ENCODE results near the gene SLC7A5.
"Not testable (repeated sequence)": the region's sequence is repeated elsewhere in the genome, so short reads cannot be mapped to it uniquely, and the experiment has no call there.

SLC7A5 gene

GRCh38 chr16:87792205-87792565 is 77.1 kb downstream of the SLC7A5 start:
- Histone ChIP-seq H4K20me1 (ENCODE audit: insufficient read depth) (no peaks in the 10 kb centered on the region), H3K9ac (no peak overlapping the region), H3K4me1 (ENCODE audit: low read depth, poor library complexity, severe bottlenecking) (no peaks in the 10 kb centered on the region), H3K79me2 (ENCODE audit: insufficient read depth, low read depth) (no peaks in the 10 kb centered on the region), H3K27me3 (ENCODE audit: insufficient read depth, low read depth) (peaks cover 20% of the 10 kb centered on the region; the same call in 1 of the 2 replicates), H2AFZ (ENCODE audit: low read depth) (no peak overlapping the region), H3K4me2 (no peak overlapping the region), H3K36me3 (ENCODE audit: insufficient read depth) (no peaks in the 10 kb centered on the region), H3K27ac (no peak overlapping the region), H3K4me3 (IDR thresholded peaks at IDR 0.05; ENCODE audit: insufficient read depth, low read depth, low read length) (no peak overlapping the region)
- TF ChIP-seq CTCF (conservative IDR thresholded peaks at IDR 0.05; ENCODE audit: low read depth, low read length): no peak

- H3K79me2 ChIP-seq (ENCODE audit: insufficient read depth, low read depth): no peaks in the 10 kb centered on the region
- no peak overlapping the region for H2AFZ ChIP-seq (ENCODE audit: low read depth)
- no peaks in the 10 kb centered on the region for H4K20me1 ChIP-seq (ENCODE audit: insufficient read depth)
- no peak overlapping the region for H3K4me3 ChIP-seq (IDR thresholded peaks at IDR 0.05; ENCODE audit: insufficient read depth, low read depth, low read length)
- no peak overlapping the region for H3K9ac ChIP-seq
- no peak for TF ChIP-seq CTCF (conservative IDR thresholded peaks at IDR 0.05; ENCODE audit: low read depth, low read length)
- peaks cover 19% of the 10 kb centered on the region; the same call in 1 of the 2 replicates for H3K27me3 ChIP-seq (ENCODE audit: insufficient read depth, low read depth)
- no peak overlapping the region for H3K4me2 ChIP-seq
- H3K27ac ChIP-seq: no peak overlapping the region
- H3K36me3 ChIP-seq (ENCODE audit: insufficient read depth): no peaks in the 10 kb centered on the region
- no peaks in the 10 kb centered on the region for H3K4me1 ChIP-seq (ENCODE audit: low read depth, poor library complexity, severe bottlenecking)
These were observed 77.8 kb downstream of the SLC7A5 start for GRCh38 chr16:87791295-87792204.

- Histone ChIP-seq H3K4me3 (IDR thresholded peaks at IDR 0.05; ENCODE audit: insufficient read depth, low read depth, low read length) (no peak overlapping the region), H3K36me3 (ENCODE audit: insufficient read depth) (no peaks in the 10 kb centered on the region), H3K27me3 (ENCODE audit: insufficient read depth, low read depth) (peaks cover 12% of the 10 kb centered on the region; the same call in 1 of the 2 replicates), H3K27ac (no peak overlapping the region), H3K79me2 (ENCODE audit: insufficient read depth, low read depth) (no peaks in the 10 kb centered on the region), H3K4me1 (ENCODE audit: low read depth, poor library complexity, severe bottlenecking) (no peaks in the 10 kb centered on the region), H4K20me1 (ENCODE audit: insufficient read depth) (no peaks in the 10 kb centered on the region), H3K9ac (no peak overlapping the region), H3K4me2 (no peak overlapping the region), H2AFZ (ENCODE audit: low read depth) (no peak overlapping the region)
- TF ChIP-seq CTCF (conservative IDR thresholded peaks at IDR 0.05; ENCODE audit: low read depth, low read length): no peak
These were observed 78.8 kb downstream of the SLC7A5 start for GRCh38 chr16:87790292-87791100.

GRCh38 chr16:87789437-87790291 is 79.6 kb downstream of the SLC7A5 start:
- no peaks in the 10 kb centered on the region for H4K20me1 ChIP-seq (ENCODE audit: insufficient read depth)
- H3K79me2 ChIP-seq (ENCODE audit: insufficient read depth, low read depth): no peaks in the 10 kb centered on the region
- no peak overlapping the region for H3K9ac ChIP-seq
- H3K27ac ChIP-seq: no peak overlapping the region
- no peaks in the 10 kb centered on the region for H3K36me3 ChIP-seq (ENCODE audit: insufficient read depth)
- no peak overlapping the region for H2AFZ ChIP-seq (ENCODE audit: low read depth)
- H3K27me3 ChIP-seq (ENCODE audit: insufficient read depth, low read depth): peaks cover 5% of the 10 kb centered on the region; the same call in 1 of the 2 replicates
- H3K4me1 ChIP-seq (ENCODE audit: low read depth, poor library complexity, severe bottlenecking): no peaks in the 10 kb centered on the region
- no peak overlapping the region for H3K4me2 ChIP-seq
- no peak overlapping the region for H3K4me3 ChIP-seq (IDR thresholded peaks at IDR 0.05; ENCODE audit: insufficient read depth, low read depth, low read length)
- TF ChIP-seq CTCF (conservative IDR thresholded peaks at IDR 0.05; ENCODE audit: low read depth, low read length): no peak

- not testable (repeated sequence) for H3K4me3 ChIP-seq (IDR thresholded peaks at IDR 0.05; ENCODE audit: insufficient read depth, low read depth, low read length); H3K27me3 ChIP-seq (ENCODE audit: insufficient read depth, low read depth); H3K4me2 ChIP-seq; H2AFZ ChIP-seq (ENCODE audit: low read depth); H3K27ac ChIP-seq; H3K9ac ChIP-seq; H4K20me1 ChIP-seq (ENCODE audit: insufficient read depth); H3K4me1 ChIP-seq (ENCODE audit: low read depth, poor library complexity, severe bottlenecking); H3K79me2 ChIP-seq (ENCODE audit: insufficient read depth, low read depth); H3K36me3 ChIP-seq (ENCODE audit: insufficient read depth)
These were observed 80.4 kb downstream of the SLC7A5 start for GRCh38 chr16:87788730-87789436.

All from KMS-11 (cell line).